Stimulated activated CD8-positive, alpha-beta memory T cell treated with anti-CD3 and anti-CD28 coated beads, Interleukin-7, amount 100 ng/mL, for 48 hours (primary cell): ENCODE data around the gene PHLDA2.
"Not testable (repeated sequence)": the region's sequence is repeated elsewhere in the genome, so short reads cannot be mapped to it uniquely, and the experiment has no call there.

Source experiments
- DNase-seq, 2 donors: peaks; one replicate each; pipeline ENCODE4 v3.0.0-alpha.2; 2020; ENCODE audit warnings: low read depth in 1 of 2; ENCODE audit errors: extremely low read depth in 1 of 2

The PHLDA2 gene

GRCh38 chr11:2916114-2916891, 12.9 kb downstream of the PHLDA2 start:
- no peak for DNase-seq

- DNase-seq, result no peak
Measured at GRCh38 chr11:2915473-2915872, 13.7 kb downstream of the PHLDA2 start.

GRCh38 chr11:2914455-2915195, 14.6 kb downstream of the PHLDA2 start:
- no peak for DNase-seq

- no peak for DNase-seq
Measured at GRCh38 chr11:2913776-2914175, 15.4 kb downstream of the PHLDA2 start.

- no peak for DNase-seq
Measured at GRCh38 chr11:2913019-2913431, 16.2 kb downstream of the PHLDA2 start.

- no peak for DNase-seq
Measured at GRCh38 chr11:2912498-2912897, 16.7 kb downstream of the PHLDA2 start.

GRCh38 chr11:2911785-2912391, 17.3 kb downstream of the PHLDA2 start:
- no peak for DNase-seq

- no peak for DNase-seq
Measured at GRCh38 chr11:2911088-2911784, 18.0 kb downstream of the PHLDA2 start.

GRCh38 chr11:2910401-2910955, 18.7 kb downstream of the PHLDA2 start:
- no peak for DNase-seq

GRCh38 chr11:2909133-2909902, 19.9 kb downstream of the PHLDA2 start:
- DNase-seq, result no peak

- no peak for DNase-seq
Measured at GRCh38 chr11:2908130-2908529, 21.1 kb downstream of the PHLDA2 start.

GRCh38 chr11:2905299-2905698, 23.9 kb downstream of the PHLDA2 start:
- DNase-seq, result not testable (repeated sequence)

- DNase-seq, result no peak
Measured at GRCh38 chr11:2904153-2905052, 24.8 kb downstream of the PHLDA2 start.

GRCh38 chr11:2903672-2904011, 25.6 kb downstream of the PHLDA2 start:
- DNase-seq, result no peak

GRCh38 chr11:2902784-2903671, 26.2 kb downstream of the PHLDA2 start:
- no peak for DNase-seq

GRCh38 chr11:2901854-2902783, 27.1 kb downstream of the PHLDA2 start:
- DNase-seq, result peak; percentile 89 to 96

GRCh38 chr11:2901196-2901796, 27.9 kb downstream of the PHLDA2 start:
- no peak for DNase-seq
